Measurements from ENCODE around the gene ALKAL2. TPM values are rescaled to one million over a fixed set of nuclear protein-coding genes. Genes with fewer than 3 reads are reported as not detected.
A peak's percentile ranks its signal among the peaks of the same experiment; 100 is the strongest.

The ALKAL2 gene
- total RNA-seq, 1 donor from 2014 or later: 0.28 TPM

- Mint-ChIP-seq H3K4me1 (peaks cover 18% of the 10 kb centered on the region), H3K9me3 (peaks cover 6% of the 10 kb centered on the region), H3K36me3 (ENCODE audit: low read depth) (peaks cover 5% of the 10 kb centered on the region), H3K27me3 (peaks cover 5% of the 10 kb centered on the region), H3K27ac (no peak overlapping the region), H3K4me3 (no peak overlapping the region)
- intact Hi-C loops (cut with micrococcal nuclease): no loop called here
- DNase-seq: no peak
Measured at GRCh38 chr2:313991-314390, 26.1 kb upstream of the ALKAL2 start.

- no peak for DNase-seq
- H3K9me3 Mint-ChIP-seq: no peaks in the 10 kb centered on the region
- H3K4me3 Mint-ChIP-seq: no peak overlapping the region
- intact Hi-C loops (cut with micrococcal nuclease): no loop called here
- H3K27ac Mint-ChIP-seq: no peak overlapping the region
- no peaks in the 10 kb centered on the region for H3K27me3 Mint-ChIP-seq
- H3K4me1 Mint-ChIP-seq: no peaks in the 10 kb centered on the region
- H3K36me3 Mint-ChIP-seq (ENCODE audit: low read depth): no peaks in the 10 kb centered on the region
Measured at GRCh38 chr2:310994-311393, 23.1 kb upstream of the ALKAL2 start.

GRCh38 chr2:309954-310510 lies 22.1 kb upstream of the ALKAL2 start:
- Mint-ChIP-seq H3K4me3 (no peak overlapping the region), H3K4me1 (no peaks in the 10 kb centered on the region), H3K9me3 (no peaks in the 10 kb centered on the region), H3K27me3 (peaks cover 2% of the 10 kb centered on the region), H3K27ac (no peak overlapping the region), H3K36me3 (ENCODE audit: low read depth) (no peaks in the 10 kb centered on the region)
- DNase-seq: no peak
- intact Hi-C loops (cut with micrococcal nuclease): no loop called here

- H3K36me3 Mint-ChIP-seq (ENCODE audit: low read depth): no peaks in the 10 kb centered on the region
- H3K27me3 Mint-ChIP-seq: peaks cover 2% of the 10 kb centered on the region
- H3K4me3 Mint-ChIP-seq: no peak overlapping the region
- no peaks in the 10 kb centered on the region for H3K4me1 Mint-ChIP-seq
- no peak overlapping the region for H3K27ac Mint-ChIP-seq
- intact Hi-C loops (cut with micrococcal nuclease): no loop called here
- no peaks in the 10 kb centered on the region for H3K9me3 Mint-ChIP-seq
- no peak for DNase-seq
Measured at GRCh38 chr2:309148-309953, 21.5 kb upstream of the ALKAL2 start.

- no peak overlapping the region for H3K4me3 Mint-ChIP-seq
- H3K27me3 Mint-ChIP-seq: peaks cover 17% of the 10 kb centered on the region
- intact Hi-C loops (cut with micrococcal nuclease): no loop called here
- peaks cover 5% of the 10 kb centered on the region for H3K9me3 Mint-ChIP-seq
- no peaks in the 10 kb centered on the region for H3K36me3 Mint-ChIP-seq (ENCODE audit: low read depth)
- no peak overlapping the region for H3K27ac Mint-ChIP-seq
- DNase-seq: no peak
- no peaks in the 10 kb centered on the region for H3K4me1 Mint-ChIP-seq
Measured at GRCh38 chr2:305366-305765, 17.5 kb upstream of the ALKAL2 start.

- intact Hi-C loops (cut with micrococcal nuclease): no loop called here
- Mint-ChIP-seq H3K4me3 (no peak overlapping the region), H3K27me3 (peaks cover 35% of the 10 kb centered on the region)
Measured at GRCh38 chr2:296354-296753, 8.5 kb upstream of the ALKAL2 start.

GRCh38 chr2:295090-295489 lies 7.2 kb upstream of the ALKAL2 start:
- no peaks in the 10 kb centered on the region for H3K9me3 Mint-ChIP-seq
- intact Hi-C loops (cut with micrococcal nuclease): no loop called here
- peaks cover 1% of the 10 kb centered on the region for H3K4me1 Mint-ChIP-seq
- H3K27me3 Mint-ChIP-seq: peaks cover 40% of the 10 kb centered on the region
- no peak overlapping the region for H3K27ac Mint-ChIP-seq
- no peaks in the 10 kb centered on the region for H3K36me3 Mint-ChIP-seq (ENCODE audit: low read depth)
- no peak overlapping the region for H3K4me3 Mint-ChIP-seq
- DNase-seq: peak; percentile 34

More at GRCh38 chr2:296354-296753, 8.5 kb upstream of the ALKAL2 start:
- H3K9me3 Mint-ChIP-seq: peaks cover 5% of the 10 kb centered on the region
- no peaks in the 10 kb centered on the region for H3K4me1 Mint-ChIP-seq
- DNase-seq: peak; percentile 47
- no peaks in the 10 kb centered on the region for H3K36me3 Mint-ChIP-seq (ENCODE audit: low read depth)
- H3K27ac Mint-ChIP-seq: no peak overlapping the region

- no peak overlapping the region for H3K27ac Mint-ChIP-seq
- peak; percentile 80 for DNase-seq
- intact Hi-C loops (cut with micrococcal nuclease): loop anchor here (1.0 to 2.0 kb wide), 2 partner anchors 44 to 117 kb away; no protein-coding TSS in a partner anchor
- H3K4me1 Mint-ChIP-seq: peaks cover 4% of the 10 kb centered on the region
- peak overlapping the region; percentile 64 for H3K4me3 Mint-ChIP-seq
- H3K27me3 Mint-ChIP-seq: peaks cover 48% of the 10 kb centered on the region
- no peaks in the 10 kb centered on the region for H3K9me3 Mint-ChIP-seq
- H3K36me3 Mint-ChIP-seq (ENCODE audit: low read depth): no peaks in the 10 kb centered on the region
Measured at GRCh38 chr2:290090-290722, 2.3 kb upstream of the ALKAL2 start.

- DNase-seq: peak; percentile 61
- no peaks in the 10 kb centered on the region for H3K36me3 Mint-ChIP-seq (ENCODE audit: low read depth)
- H3K4me3 Mint-ChIP-seq: peak overlapping the region; percentile 64
- H3K27me3 Mint-ChIP-seq: peaks cover 51% of the 10 kb centered on the region
- H3K27ac Mint-ChIP-seq: no peak overlapping the region
- intact Hi-C loops (cut with micrococcal nuclease): loop anchor here (1.0 to 2.0 kb wide), 2 partner anchors 43 to 117 kb away; no protein-coding TSS in a partner anchor
- H3K4me1 Mint-ChIP-seq: peaks cover 4% of the 10 kb centered on the region
- no peaks in the 10 kb centered on the region for H3K9me3 Mint-ChIP-seq
Measured at GRCh38 chr2:289362-290089, 1.6 kb upstream of the ALKAL2 start.

- Mint-ChIP-seq H3K36me3 (ENCODE audit: low read depth) (no peaks in the 10 kb centered on the region), H3K4me3 (peak overlapping the region; percentile 43), H3K27ac (no peak overlapping the region), H3K27me3 (peaks cover 51% of the 10 kb centered on the region), H3K9me3 (no peaks in the 10 kb centered on the region), H3K4me1 (peaks cover 4% of the 10 kb centered on the region)
- intact Hi-C loops (cut with micrococcal nuclease): no loop called here
- peak; percentile 55 for DNase-seq
Measured at GRCh38 chr2:288758-289361, 969 bp upstream of the ALKAL2 start.

GRCh38 chr2:287471-287885 lies 413 bp downstream of the ALKAL2 start:
- no peaks in the 10 kb centered on the region for H3K9me3 Mint-ChIP-seq
- peaks cover 47% of the 10 kb centered on the region for H3K27me3 Mint-ChIP-seq
- no peak overlapping the region for H3K4me3 Mint-ChIP-seq
- peak; percentile 62 for DNase-seq
- H3K36me3 Mint-ChIP-seq (ENCODE audit: low read depth): peaks cover 5% of the 10 kb centered on the region
- no peak overlapping the region for H3K27ac Mint-ChIP-seq
- intact Hi-C loops (cut with micrococcal nuclease): no loop called here
- peaks cover 4% of the 10 kb centered on the region for H3K4me1 Mint-ChIP-seq

GRCh38 chr2:286774-287392 lies 1.0 kb downstream of the ALKAL2 start:
- H3K4me1 Mint-ChIP-seq: peaks cover 4% of the 10 kb centered on the region
- intact Hi-C loops (cut with micrococcal nuclease): no loop called here
- DNase-seq: peak; percentile 53
- H3K36me3 Mint-ChIP-seq (ENCODE audit: low read depth): peaks cover 10% of the 10 kb centered on the region
- H3K27ac Mint-ChIP-seq: no peak overlapping the region
- H3K9me3 Mint-ChIP-seq: no peaks in the 10 kb centered on the region
- H3K4me3 Mint-ChIP-seq: no peak overlapping the region
- H3K27me3 Mint-ChIP-seq: peaks cover 42% of the 10 kb centered on the region

- peaks cover 4% of the 10 kb centered on the region for H3K4me1 Mint-ChIP-seq
- H3K36me3 Mint-ChIP-seq (ENCODE audit: low read depth): peaks cover 17% of the 10 kb centered on the region
- H3K9me3 Mint-ChIP-seq: no peaks in the 10 kb centered on the region
- peaks cover 38% of the 10 kb centered on the region for H3K27me3 Mint-ChIP-seq
- H3K27ac Mint-ChIP-seq: no peak overlapping the region
- peak; percentile 41 for DNase-seq
- intact Hi-C loops (cut with micrococcal nuclease): no loop called here
- no peak overlapping the region for H3K4me3 Mint-ChIP-seq
Measured at GRCh38 chr2:286035-286434, 1.9 kb downstream of the ALKAL2 start.
